ENCODE measurements around the gene HMGB1.

DNA sequence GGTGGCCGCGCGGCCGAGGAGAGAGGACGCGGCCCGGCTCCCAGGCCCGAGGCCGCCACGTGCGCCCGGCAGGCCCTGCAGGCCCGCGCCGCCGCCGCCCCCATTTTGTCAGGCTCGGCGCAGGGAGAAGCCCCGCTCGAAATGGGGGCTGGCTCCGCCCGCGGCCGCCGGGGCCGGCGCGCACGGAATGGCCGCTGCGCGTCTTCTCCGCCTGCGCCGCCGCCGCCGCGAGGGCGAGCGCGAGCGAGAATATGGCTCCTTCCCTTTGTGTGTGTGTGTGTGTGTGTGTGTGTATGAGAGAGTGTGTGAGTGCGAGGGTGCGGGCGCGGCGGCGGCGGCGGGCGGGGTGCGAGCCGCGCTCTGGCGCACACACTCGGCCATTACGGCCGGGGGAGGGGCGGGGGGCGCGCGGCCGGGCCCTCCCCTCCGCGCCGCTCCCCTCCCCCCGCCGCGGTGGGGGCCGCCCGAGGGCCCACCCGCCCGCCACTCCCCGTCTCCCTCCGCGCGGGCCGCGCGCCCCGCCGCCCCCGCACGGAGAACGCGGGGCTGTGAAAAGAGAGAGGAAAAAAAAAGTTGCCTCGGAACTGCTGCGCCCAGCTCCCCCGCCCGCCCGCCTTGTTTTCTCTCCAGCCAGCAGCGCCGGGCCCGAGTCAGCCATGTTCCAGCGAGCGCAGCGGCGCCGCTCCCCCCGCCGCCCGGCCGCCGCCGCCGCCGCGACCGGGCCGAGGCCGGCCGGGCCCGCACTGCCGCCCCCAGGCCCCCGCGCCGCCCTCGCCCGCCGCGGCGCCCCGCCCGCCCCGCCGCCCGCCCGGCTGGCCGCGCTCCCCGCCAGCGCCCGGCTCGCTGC, 1.0 kb downstream of the HMGB1 start:
- TF ChIP-seq, protein P1, sequence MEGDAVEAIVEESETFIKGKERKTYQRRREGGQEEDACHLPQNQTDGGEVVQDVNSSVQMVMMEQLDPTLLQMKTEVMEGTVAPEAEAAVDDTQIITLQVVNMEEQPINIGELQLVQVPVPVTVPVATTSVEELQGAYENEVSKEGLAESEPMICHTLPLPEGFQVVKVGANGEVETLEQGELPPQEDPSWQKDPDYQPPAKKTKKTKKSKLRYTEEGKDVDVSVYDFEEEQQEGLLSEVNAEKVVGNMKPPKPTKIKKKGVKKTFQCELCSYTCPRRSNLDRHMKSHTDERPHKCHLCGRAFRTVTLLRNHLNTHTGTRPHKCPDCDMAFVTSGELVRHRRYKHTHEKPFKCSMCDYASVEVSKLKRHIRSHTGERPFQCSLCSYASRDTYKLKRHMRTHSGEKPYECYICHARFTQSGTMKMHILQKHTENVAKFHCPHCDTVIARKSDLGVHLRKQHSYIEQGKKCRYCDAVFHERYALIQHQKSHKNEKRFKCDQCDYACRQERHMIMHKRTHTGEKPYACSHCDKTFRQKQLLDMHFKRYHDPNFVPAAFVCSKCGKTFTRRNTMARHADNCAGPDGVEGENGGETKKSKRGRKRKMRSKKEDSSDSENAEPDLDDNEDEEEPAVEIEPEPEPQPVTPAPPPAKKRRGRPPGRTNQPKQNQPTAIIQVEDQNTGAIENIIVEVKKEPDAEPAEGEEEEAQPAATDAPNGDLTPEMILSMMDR (IDR thresholded peaks at IDR 0.05), result no peak
- no peak for TF ChIP-seq POLR2A (IDR thresholded peaks at IDR 0.05)
- TF ChIP-seq EP300 (IDR thresholded peaks at IDR 0.05), result no peak
